Muscle of back (tissue), 10 donors: ENCODE results near the gene CD59. TPM values are rescaled to one million over a fixed set of nuclear protein-coding genes. Genes with fewer than 3 reads are reported as not detected.

ENCODE experiments used
- polyA plus RNA-seq, 10 donors: library from polyadenylated mRNA; unstranded; fragments of 120-200 nt; gene quantifications; one replicate each; pipeline ENCODE4 v1.2.1, GENCODE V29; 2013; ENCODE audit not compliant: insufficient read length in 10 of 10

The CD59 gene
- polyA plus RNA-seq, 10 donors: 90.7 to 137 (median 114) TPM

Other genes with a start within 250 kb of the CD59 start
- not detected for gene C11orf91, start 35.6 kb downstream of the CD59 start, polyA plus RNA-seq
- gene FBXO3, start 38.1 kb upstream of the CD59 start, polyA plus RNA-seq: 10 to 100 TPM; 21.8 to 33.2 (median 29.3) TPM
- 10 to 100 TPM; 13.6 to 20.3 (median 17.8) TPM for gene LMO2, start 155.7 kb upstream of the CD59 start, polyA plus RNA-seq